GM18951 (cell line): ENCODE data around the gene MYLK4.

Experiments
- POLR2A ChIP-seq: IDR thresholded peaks from 4 replicates; pipeline ENCODE4 v1.6.1; 2011; ENCODE audit warnings: mild to moderate bottlenecking; ENCODE audit not compliant: insufficient read length, insufficient read depth; ENCODE audit errors: extremely low read depth
- in situ Hi-C: fragments of 300-500 bp; cut with MboI; formaldehyde crosslinking; loops from one replicate; pipeline ENCODE4 v1.12.0; 2022; ENCODE audit warnings: low sequenced_read_pairs, mixed read lengths, inconsistent platforms; ENCODE audit not compliant: unreplicated experiment

The MYLK4 gene

DNA sequence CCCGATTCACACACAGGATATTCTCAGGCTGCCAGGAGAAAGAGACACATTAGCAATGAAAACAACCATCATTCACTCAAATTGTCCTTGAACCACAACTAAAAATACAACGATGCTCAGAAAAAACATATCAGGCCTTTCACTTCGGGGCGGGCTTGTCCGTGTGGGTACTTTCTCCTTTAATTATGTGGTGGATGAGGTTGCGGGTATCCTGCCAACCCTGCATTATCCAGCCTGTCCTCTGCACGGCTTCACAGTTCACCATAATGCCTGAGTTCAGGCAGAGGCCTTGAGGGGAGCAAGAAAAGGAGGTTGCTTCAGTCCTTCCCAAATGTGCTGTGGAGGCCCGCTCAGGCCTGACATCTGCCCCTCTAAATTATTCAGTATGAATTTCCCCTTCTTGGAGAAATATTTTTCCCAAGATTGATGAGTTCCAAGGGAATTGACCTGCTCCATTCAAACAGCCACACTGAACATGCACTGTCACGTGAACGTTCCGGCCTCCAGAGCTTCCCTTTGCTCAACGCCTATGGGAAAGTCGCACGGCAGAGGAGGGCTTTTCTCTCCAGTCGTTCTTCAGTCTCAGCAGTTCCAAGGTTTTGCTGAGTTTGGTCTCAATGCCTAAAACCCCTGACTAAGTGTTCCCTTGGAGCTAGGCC is 70.3 kb downstream of the MYLK4 start:
- TF ChIP-seq POLR2A = no peak
- in situ Hi-C loops = no loop called here

DNA sequence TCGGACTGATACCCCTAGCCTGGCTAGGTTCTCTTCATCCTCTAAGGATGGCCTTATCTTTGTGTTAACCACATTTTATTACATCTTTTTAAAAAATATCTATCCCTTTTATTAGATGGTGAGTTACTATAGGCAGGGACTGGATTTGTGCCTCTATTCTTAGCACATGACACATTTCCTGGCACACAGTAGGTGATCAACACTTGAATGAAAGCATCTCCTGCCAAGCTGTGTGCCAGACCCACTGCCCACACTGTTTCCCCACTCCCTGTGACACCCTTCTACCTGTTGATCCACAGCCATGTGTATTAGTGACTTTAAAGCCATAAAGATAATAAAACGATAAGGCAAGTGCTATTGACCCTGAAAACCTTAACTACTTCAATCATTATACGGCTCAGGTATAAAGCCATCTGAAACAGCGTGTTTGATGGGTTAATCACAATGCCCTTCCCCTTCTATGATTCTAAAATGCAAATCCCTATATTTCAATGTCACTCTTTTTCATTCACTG is 73.6 kb downstream of the MYLK4 start:
- no peak for TF ChIP-seq POLR2A
- in situ Hi-C loops = no loop called here

- in situ Hi-C loops = no loop called here
- TF ChIP-seq POLR2A = no peak
These were observed 74.7 kb downstream of the MYLK4 start for GRCh38 chr6:2676048-2676447.

GRCh38 chr6:2674857-2675256 is 75.9 kb downstream of the MYLK4 start:
- in situ Hi-C loops = no loop called here
- TF ChIP-seq POLR2A = no peak

GRCh38 chr6:2669067-2669700 is 81.5 kb downstream of the MYLK4 start:
- TF ChIP-seq POLR2A = no peak
- in situ Hi-C loops = no loop called here

GRCh38 chr6:2667617-2668016 is 83.1 kb downstream of the MYLK4 start:
- TF ChIP-seq POLR2A = no peak
- in situ Hi-C loops = no loop called here

DNA sequence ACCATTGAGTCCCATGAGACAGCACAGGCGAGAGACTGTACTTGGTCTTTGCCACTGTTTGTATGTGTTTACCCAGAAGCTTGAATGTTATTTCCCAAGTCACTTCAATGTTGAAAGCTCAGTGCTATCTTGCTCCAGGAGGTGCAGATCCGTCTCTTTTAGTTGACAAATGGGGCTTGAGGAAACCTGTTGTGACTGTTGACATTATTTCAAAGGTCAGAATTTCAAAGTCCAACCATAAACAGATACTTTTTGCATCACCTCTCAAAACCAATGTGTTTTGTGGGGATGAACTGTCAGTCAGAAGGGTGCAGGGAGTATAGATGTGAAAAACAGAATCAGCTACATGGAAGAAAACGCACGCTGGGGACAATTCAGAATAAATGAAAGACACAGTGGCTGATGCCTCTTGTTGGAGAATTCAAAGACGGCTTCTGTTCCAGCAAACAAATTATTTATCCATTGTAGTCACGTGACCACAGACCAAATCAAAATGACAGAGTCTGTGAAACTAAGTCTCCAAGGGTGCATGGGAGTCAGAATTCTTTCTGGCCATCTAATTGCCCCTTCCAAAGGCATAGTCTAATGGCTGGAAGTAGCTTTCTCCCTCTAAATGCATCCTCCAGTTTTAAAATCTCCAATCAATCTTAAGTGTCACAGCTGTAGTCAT is 83.7 kb downstream of the MYLK4 start:
- no peak for TF ChIP-seq POLR2A
- in situ Hi-C loops = no loop called here

DNA sequence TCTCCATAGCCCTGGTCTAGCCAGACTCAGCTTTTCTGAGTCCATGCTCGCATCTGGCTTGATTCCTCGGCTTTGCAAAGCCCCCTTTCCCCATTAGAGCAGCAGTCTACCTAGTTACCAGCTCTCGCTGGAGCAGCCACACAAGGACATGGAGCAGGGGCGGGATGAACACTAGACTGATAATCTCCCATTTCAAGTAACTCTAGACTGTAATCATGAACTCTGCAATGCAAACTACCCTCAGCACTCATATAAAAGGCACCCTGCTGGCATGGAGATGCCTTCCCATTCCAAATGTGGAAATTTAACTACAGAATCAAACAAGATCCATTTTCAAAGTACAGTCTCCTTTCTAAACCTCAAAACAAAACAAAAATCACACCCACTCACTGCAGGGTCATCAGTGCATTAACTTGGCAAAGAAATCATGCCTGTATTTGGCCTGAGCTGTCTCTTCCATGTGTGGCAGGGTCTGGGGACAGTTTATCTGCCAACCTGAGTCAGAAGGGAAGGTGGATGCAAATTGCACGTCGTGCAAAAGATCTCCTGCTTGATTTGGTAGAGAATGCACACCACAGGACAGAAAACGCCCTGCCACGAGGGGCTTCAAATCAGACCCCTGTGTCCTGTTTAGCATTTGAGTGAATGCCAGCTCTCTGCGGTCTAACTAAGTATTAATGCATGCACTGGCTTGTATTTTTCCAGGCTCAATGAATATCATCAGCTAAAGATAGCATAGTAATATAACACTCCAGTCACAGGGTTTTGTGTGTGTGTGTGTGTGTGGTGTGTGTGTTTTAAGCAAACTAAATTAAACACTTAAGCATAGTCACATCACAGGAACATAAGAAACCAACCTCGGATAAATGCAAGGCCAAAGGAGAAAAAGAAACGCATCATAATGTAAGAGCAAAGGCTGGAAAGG is 85.3 kb downstream of the MYLK4 start:
- in situ Hi-C loops = no loop called here
- TF ChIP-seq POLR2A = no peak

DNA sequence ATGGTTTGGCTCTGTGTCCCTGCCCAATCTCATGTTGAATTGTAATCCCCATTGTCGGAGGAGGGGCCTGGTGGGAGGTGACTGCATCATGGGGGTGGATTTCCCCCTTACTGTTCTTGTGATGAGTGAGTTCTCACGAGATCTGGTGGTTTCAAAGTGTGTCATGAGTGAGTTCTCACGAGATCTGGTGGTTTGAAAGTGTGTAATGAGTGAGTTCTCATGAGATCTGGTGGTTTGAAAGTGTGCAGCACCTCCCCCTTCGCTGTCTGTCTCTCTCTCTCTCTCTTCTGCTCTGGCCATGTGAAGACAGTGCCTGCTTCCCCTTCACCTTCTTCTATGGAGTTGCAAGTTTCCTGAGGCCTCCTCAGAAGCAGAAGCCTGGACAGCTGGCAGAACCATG is 87.6 kb downstream of the MYLK4 start:
- in situ Hi-C loops = no loop called here
- TF ChIP-seq POLR2A = no peak

DNA sequence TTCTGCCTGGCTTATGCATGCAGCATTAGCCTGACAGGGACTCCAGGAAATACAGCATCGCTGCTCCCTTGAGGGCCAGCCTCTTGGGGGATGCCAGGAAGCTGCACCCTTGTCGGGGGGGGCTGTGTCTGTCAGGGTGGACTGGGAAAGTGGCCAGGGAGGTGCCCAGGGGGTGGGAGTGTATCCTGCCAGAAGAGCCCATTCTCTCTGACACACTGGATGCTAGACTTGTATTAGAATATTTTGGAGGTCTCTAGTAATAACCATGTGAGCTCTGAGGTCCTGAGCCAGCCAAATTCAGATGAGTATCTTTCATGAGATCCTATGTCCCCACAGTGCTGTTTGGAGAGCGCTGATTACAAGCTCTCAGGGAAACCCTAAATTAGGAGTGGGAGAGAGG is 89.1 kb downstream of the MYLK4 start:
- no peak for TF ChIP-seq POLR2A
- in situ Hi-C loops = no loop called here

- in situ Hi-C loops = no loop called here
These were observed 90.8 kb downstream of the MYLK4 start for GRCh38 chr6:2659882-2660281.

GRCh38 chr6:2659381-2659780 is 91.3 kb downstream of the MYLK4 start:
- no peak for TF ChIP-seq POLR2A
- in situ Hi-C loops = no loop called here

More at GRCh38 chr6:2659882-2660281, 90.8 kb downstream of the MYLK4 start:
- no peak for TF ChIP-seq POLR2A

DNA sequence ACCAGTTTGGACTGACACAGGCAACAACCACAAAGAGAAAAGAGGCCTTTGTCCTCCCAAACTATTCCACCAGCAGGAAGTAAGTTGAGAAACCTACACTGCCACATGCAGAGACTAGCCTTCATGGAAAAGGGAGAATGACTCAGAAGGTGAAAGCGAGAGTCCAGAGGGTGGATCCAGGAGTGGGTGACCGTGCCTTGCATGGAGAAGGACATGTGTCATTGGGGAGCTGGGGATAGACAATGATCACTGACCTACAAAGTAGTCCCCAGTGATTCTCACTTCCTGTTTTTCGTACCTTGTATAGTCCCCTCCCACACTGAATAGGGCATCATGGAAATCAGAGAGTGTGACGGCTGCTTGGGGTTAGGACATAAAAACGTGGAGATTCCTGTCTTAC is 91.9 kb downstream of the MYLK4 start:
- no peak for TF ChIP-seq POLR2A
- in situ Hi-C loops = no loop called here
